IPS-NIHi7 (cell line): ENCODE measurements around the gene CYP46A1.
"Not testable (repeated sequence)": the region's sequence is repeated elsewhere in the genome, so short reads cannot be mapped to it uniquely, and the experiment has no call there.

Source experiments
- DNase-seq: peaks from one replicate; pipeline ENCODE4 v3.0.0; 2012; ENCODE audit warnings: mixed read lengths; ENCODE audit errors: extremely low spot score

CYP46A1 gene

DNA sequence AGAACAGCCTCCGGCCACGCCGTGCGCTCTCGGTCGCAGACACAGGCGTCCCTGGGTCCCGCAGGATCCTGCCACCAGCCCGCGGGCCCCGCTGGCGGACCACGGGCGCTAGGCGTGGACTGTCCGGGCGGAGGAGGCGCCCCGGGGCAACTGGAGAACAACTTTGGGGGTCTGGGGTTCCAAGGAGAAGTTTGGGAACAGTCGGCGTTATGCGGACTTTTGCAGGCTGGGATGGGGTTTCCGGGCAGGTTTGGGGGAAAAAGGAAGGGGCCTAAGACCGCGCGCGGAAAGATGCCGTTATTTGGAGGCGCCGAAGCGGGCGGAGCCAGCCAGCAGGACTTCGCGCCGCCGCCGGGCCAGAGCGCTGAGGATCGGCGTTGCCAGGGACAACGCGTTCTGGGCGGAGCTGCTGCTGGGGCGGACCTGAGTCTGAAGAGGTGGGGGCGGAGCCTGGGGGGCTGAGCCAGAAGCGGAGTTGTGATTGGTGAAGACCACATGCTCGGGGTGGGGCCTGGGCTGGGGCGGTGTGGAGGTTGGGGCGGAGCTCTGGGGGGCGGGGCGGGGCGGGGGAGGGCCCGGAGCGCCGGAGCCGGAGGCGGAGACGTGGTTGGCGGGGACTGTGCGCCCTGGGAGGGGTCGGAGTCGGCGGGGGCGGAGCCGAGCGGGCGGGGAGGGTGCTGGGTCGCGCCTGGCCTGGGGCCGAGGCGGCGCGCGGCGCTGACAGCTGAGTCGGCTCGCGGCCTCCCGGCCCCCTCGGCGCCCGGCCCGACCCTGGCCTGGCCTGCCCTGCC lies at the start of gene CYP46A1:
Gene CYP46A1 (plus strand): TSS at position 680 of the 791 bp plus-strand sequence. CDS start 120 bp downstream, outside the sequence.
- DNase-seq = peak; percentile 99

DNA sequence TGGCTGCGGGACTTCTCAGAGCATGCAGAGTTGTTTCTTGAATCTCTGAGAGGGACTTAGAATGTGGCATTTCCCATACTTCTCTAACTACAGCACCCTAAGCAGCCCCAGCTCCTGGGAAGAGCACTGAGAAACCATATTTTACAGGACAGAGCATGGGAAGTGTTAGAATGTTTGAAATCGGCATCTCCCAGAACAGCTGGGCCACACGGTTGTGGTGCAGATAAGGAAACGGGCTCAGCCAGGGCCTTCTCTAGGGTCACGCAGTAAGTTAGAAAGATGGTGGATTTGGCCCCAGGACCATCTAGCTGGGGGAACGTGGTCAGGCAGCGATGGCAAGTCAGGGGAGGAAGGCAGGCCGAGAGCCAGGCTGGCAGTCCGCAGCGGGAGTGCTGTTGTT lies 49.7 kb upstream of the CYP46A1 start:
- DNase-seq = no peak

DNA sequence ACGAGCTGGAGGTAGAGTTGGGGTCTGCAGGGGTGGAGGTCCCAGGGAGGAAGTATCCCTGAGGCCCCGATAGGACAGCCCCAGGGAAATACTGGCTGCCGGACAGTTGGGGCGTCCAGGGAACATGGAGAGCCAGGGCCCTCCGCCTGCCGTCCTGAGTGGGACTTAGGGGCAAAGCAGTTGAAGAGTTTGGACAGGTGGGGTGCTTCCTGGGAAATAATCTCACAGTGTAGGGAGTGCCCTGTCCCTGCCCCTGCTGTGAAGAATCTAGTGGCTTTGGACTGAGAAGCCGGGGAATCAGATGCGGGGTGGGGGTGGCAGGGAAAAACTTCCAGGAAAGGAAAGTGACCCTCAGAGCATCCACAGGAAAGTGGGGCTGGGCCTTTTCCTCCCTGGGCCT lies 49.0 kb upstream of the CYP46A1 start:
- DNase-seq = no peak

GRCh38 chr14:99636487-99636886 lies 47.6 kb upstream of the CYP46A1 start:
- no peak for DNase-seq

DNA sequence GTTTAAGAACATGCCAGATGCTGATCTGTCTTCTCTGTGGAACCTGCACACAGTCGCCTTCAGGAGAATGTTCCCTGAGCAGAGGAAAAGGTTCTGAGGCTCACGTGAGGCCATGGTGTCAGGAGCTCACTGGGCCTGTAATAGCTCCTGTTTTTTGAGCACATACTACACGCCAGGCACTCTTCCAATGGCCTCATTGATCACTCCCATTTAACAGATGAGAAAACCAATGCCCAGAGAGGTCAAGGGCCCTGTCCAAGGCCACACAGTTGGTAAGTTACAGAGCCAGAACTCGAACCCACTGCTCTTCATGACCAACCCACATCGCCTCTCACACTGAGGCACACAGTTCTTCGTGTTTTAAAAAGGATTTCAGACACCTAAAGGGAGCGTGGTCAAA lies 46.5 kb upstream of the CYP46A1 start:
- DNase-seq = no peak

DNA sequence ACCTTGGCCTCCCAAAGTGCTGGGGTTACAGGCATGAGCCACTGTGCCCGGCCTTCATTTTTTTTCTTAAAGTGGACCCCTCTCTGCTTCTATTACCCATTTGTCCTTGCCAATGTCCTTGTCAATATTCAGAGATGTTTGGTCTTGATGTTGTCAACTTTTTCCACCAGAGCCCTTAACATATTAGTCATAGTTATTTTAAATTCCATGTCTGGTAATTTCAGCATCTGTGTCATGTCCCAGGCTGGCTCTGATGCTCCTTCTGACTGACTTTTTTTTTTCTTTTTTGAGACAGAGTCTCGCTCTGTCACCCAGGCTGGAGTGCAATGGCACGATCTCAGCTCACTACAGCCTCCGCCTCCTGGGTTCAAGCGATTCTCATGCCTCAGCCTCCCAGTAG lies 41.3 kb upstream of the CYP46A1 start:
- DNase-seq = not testable (repeated sequence)

GRCh38 chr14:99643343-99643742 lies 40.8 kb upstream of the CYP46A1 start:
- DNase-seq = no peak

DNA sequence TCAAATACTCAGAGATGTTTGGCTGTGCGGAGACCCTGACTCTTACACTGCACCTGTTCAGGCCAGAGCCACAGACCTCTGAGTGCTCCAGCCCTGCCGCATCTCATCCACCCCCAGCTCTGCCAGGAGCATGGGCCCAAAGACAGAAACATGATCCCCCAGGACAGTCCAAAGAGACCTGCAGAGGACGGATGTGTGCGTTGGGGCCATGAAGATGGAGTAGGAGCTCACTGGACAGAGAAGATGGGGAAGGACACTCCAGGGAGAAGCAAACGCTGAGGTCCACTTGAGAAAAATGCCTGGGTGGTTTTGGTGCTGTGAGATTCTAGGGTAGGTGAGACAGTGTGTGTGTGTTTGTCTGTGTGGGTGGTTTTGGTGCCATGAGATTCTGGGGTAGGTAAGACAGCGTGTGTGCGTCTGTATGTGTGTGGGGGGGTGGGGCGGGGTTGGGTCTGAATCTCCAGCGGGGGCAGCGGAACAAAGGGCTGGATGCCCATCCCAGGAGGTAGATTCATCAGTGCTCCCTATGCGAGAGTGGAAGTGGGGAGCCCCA lies 40.0 kb upstream of the CYP46A1 start:
- no peak for DNase-seq

GRCh38 chr14:99644723-99645544 lies 39.2 kb upstream of the CYP46A1 start, which contains the start of gene HHIPL1:
TSS of gene HHIPL1 (plus strand) at chr14:99645129. CDS start at chr14:99645208, 79 bp downstream.
- peak; percentile 57 for DNase-seq

DNA sequence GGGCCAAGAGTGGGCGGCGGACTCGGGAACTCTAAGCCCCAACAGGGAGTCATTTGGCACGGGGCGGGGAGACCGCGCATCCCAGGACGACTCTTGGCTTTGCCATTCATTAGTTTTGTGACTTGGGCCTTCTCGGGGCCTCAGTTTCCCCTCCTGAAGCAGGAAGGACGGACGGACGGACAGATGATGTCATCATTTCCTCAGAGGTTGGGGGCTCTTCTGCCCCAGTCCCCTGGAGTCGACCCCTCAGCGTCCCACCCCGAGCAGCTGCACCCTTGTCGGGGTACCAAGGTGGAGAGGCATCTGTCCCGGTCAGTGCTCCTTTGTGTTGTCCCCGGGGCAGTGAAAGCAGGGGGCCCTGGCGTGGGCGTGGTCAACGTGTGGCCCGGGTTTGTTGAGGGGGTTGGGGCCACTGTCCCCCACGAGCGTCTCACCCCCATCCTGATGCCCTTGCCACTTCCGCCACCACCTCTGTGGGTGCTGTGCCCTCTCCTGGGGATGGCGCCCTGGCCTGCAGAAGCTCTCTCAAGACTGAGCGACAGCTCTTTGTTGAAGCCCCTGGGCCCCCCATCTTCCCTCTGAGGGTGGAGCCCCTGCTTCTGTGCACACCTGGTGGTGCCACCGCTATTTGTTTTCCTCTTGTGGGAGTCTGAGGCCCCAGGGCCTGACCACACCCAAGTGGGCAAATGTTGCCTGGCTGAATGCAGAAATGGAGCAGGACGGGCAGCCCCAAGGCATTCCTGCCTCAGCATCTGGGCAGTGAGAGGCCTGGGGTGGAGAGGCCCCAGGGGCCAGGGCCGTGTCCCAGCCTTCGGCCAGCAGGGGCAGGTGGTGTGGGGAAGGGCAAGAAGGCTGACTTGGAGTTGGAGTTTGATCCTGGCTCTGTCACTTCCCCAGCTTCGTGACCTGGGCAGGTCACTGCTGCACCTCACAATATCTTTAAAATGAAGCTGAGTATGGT lies 38.3 kb upstream of the CYP46A1 start:
- DNase-seq = no peak

DNA sequence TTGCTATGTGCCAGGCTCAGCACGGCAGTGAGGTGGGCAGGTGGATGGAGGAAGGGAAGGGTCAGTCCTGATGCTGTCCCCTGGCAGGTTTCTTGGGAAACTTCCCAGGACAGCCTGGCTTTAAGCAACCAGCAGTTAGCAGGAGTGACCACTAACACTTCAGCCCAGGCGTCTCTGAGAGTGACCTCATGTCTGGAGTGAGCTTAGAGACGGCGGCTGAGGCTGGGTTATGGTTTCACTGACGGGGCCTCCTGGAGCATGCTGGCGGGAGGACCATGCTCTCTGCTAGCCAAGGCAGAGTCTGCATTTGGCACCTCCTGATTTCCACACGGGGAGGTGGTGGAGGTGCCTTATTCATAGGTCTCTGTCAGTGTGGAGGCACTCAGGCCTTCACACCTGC lies 36.7 kb upstream of the CYP46A1 start:
- no peak for DNase-seq

- no peak for DNase-seq
These were observed 35.9 kb upstream of the CYP46A1 start for GRCh38 chr14:99648027-99648784.

GRCh38 chr14:99649219-99649618 lies 34.9 kb upstream of the CYP46A1 start:
- DNase-seq = no peak

GRCh38 chr14:99649643-99650042 lies 34.5 kb upstream of the CYP46A1 start:
- no peak for DNase-seq

- no peak for DNase-seq
These were observed 33.9 kb upstream of the CYP46A1 start for GRCh38 chr14:99650189-99650588.

- DNase-seq = no peak
These were observed 31.9 kb upstream of the CYP46A1 start for GRCh38 chr14:99651953-99652746.

DNA sequence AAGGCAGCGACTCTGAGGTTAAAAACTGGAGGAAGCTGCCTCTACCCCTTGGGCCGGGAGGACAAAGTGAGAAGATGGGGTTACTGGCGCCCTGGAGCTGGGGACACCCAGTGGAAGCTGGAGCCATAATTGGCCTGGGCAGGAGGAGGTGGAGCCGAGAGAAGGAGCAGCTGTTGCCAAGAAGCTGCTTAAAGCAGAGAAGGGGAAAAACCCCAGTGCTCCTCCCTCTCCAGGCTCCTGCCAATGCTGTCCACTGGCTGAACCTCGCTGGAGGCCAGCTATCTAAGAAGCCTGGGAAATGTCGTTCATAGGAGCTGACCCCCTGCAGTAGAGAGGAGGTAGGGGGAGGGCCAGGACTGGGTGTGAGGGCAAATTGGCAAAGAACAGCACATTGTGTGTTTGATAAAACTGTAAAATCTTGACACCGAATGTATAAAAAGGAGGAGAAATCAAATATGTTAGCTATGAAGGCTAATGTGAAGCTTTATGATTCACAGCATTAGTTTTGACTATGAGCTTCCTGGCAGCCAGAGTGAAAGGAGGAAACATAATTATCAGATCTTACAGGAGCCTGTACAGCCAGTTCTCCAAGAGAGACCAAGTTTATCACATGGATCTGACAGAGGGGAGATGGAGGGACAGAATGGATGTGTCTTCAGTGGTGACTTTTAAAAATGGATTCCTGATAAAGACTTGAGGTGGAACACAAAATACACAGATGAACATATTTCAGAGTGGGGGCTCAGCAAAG lies 29.7 kb upstream of the CYP46A1 start:
- DNase-seq = no peak

GRCh38 chr14:99655521-99655920 lies 28.6 kb upstream of the CYP46A1 start:
- no peak for DNase-seq

DNA sequence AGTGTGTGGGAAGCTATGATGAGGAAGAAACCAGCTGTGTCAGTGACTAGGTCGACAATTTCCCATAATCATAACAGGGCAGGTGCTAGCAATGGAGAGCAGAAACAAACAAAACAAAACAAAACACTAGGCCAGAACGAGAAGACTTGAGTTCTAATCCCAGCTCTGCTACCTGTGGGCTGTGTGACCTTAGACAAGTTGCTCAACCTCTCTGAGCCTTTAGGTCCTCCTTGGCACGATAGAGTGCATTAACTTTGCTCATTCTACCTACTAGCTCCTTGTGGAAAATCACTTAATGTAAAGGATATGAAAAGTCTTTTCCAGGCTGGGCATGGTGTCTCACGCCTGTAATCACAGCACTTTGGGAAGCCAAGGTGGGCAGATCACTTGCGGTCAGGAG lies 27.9 kb upstream of the CYP46A1 start:
- DNase-seq = no peak
